ENCODE measurements around the gene ANAPC15.

The ANAPC15 gene

GRCh38 chr11:72141066-72141465, 28.6 kb upstream of the ANAPC15 start:
- H3K9me2 ChIP-seq (replicated peaks; ENCODE audit: control insufficient read depth, low read length): no peaks in the 10 kb centered on the region
- TF ChIP-seq, protein P1, sequence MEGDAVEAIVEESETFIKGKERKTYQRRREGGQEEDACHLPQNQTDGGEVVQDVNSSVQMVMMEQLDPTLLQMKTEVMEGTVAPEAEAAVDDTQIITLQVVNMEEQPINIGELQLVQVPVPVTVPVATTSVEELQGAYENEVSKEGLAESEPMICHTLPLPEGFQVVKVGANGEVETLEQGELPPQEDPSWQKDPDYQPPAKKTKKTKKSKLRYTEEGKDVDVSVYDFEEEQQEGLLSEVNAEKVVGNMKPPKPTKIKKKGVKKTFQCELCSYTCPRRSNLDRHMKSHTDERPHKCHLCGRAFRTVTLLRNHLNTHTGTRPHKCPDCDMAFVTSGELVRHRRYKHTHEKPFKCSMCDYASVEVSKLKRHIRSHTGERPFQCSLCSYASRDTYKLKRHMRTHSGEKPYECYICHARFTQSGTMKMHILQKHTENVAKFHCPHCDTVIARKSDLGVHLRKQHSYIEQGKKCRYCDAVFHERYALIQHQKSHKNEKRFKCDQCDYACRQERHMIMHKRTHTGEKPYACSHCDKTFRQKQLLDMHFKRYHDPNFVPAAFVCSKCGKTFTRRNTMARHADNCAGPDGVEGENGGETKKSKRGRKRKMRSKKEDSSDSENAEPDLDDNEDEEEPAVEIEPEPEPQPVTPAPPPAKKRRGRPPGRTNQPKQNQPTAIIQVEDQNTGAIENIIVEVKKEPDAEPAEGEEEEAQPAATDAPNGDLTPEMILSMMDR (IDR thresholded peaks at IDR 0.05; ENCODE audit: low read depth, low read length, poor library complexity, severe bottlenecking): no peak
- TF ChIP-seq EZH2phosphoT487 (IDR thresholded peaks at IDR 0.05; ENCODE audit: borderline replicate concordance, low read length): no peak

GRCh38 chr11:72140661-72141060, 28.2 kb upstream of the ANAPC15 start:
- Histone ChIP-seq H4K20me1 (ENCODE audit: control insufficient read depth, insufficient read depth, low read depth, low read length) (no peaks in the 10 kb centered on the region), H3K79me2 (ENCODE audit: control insufficient read depth, low read length) (no peaks in the 10 kb centered on the region), H3K4me1 (ENCODE audit: control insufficient read depth, low read length) (0 out of 2 replicates have a peak, but pooled peaks cover 3% of the 10 kb centered on the region), H3K27me3 (ENCODE audit: control insufficient read depth, low read length) (peaks cover 14% of the 10 kb centered on the region), H3K27ac (ENCODE audit: low read depth, low read length) (no peak overlapping the region), H3K36me3 (ENCODE audit: control insufficient read depth, low read length) (no peaks in the 10 kb centered on the region), H3K4me2 (ENCODE audit: low read length) (no peak overlapping the region), H3K9me3 (ENCODE audit: control insufficient read depth, insufficient read depth, low read length) (no peaks in the 10 kb centered on the region), H3K4me3 (ENCODE audit: low read length) (no peak overlapping the region), H3K9me2 (replicated peaks; ENCODE audit: control insufficient read depth, low read length) (no peaks in the 10 kb centered on the region), H3F3A (ENCODE audit: control insufficient read depth, insufficient read depth) (no peaks in the 10 kb centered on the region)
- TF ChIP-seq, protein P1 (IDR thresholded peaks at IDR 0.05; ENCODE audit: low read depth, low read length, poor library complexity, severe bottlenecking): no peak
- no peak for TF ChIP-seq EZH2phosphoT487 (IDR thresholded peaks at IDR 0.05; ENCODE audit: borderline replicate concordance, low read length)

More at GRCh38 chr11:72141066-72141465, 28.6 kb upstream of the ANAPC15 start:
- Histone ChIP-seq H3K9me3 (ENCODE audit: control insufficient read depth, insufficient read depth, low read length) (no peaks in the 10 kb centered on the region), H3K79me2 (ENCODE audit: control insufficient read depth, low read length) (no peaks in the 10 kb centered on the region), H3F3A (ENCODE audit: control insufficient read depth, insufficient read depth) (no peaks in the 10 kb centered on the region), H3K36me3 (ENCODE audit: control insufficient read depth, low read length) (no peaks in the 10 kb centered on the region), H3K27ac (ENCODE audit: low read depth, low read length) (no peak overlapping the region), H3K4me3 (ENCODE audit: low read length) (no peak overlapping the region), H3K4me2 (ENCODE audit: low read length) (no peak overlapping the region), H4K20me1 (ENCODE audit: control insufficient read depth, insufficient read depth, low read depth, low read length) (no peaks in the 10 kb centered on the region), H3K27me3 (ENCODE audit: control insufficient read depth, low read length) (peaks cover 14% of the 10 kb centered on the region), H3K4me1 (ENCODE audit: control insufficient read depth, low read length) (0 out of 2 replicates have a peak, but pooled peaks cover 3% of the 10 kb centered on the region)

GRCh38 chr11:72139500-72139899, 27.0 kb upstream of the ANAPC15 start:
- no peaks in the 10 kb centered on the region for H3F3A ChIP-seq (ENCODE audit: control insufficient read depth, insufficient read depth)
- no peak for TF ChIP-seq EZH2phosphoT487 (IDR thresholded peaks at IDR 0.05; ENCODE audit: borderline replicate concordance, low read length)
- TF ChIP-seq, protein P1 (IDR thresholded peaks at IDR 0.05; ENCODE audit: low read depth, low read length, poor library complexity, severe bottlenecking): no peak
- H4K20me1 ChIP-seq (ENCODE audit: control insufficient read depth, insufficient read depth, low read depth, low read length): no peaks in the 10 kb centered on the region
- H3K79me2 ChIP-seq (ENCODE audit: control insufficient read depth, low read length): no peaks in the 10 kb centered on the region
- H3K27ac ChIP-seq (ENCODE audit: low read depth, low read length): no peak overlapping the region
- H3K36me3 ChIP-seq (ENCODE audit: control insufficient read depth, low read length): no peaks in the 10 kb centered on the region
- no peak overlapping the region for H3K4me3 ChIP-seq (ENCODE audit: low read length)
- H3K27me3 ChIP-seq (ENCODE audit: control insufficient read depth, low read length): peaks cover 14% of the 10 kb centered on the region
- H3K4me2 ChIP-seq (ENCODE audit: low read length): no peak overlapping the region
- H3K9me3 ChIP-seq (ENCODE audit: control insufficient read depth, insufficient read depth, low read length): no peaks in the 10 kb centered on the region
- H3K4me1 ChIP-seq (ENCODE audit: control insufficient read depth, low read length): 0 out of 2 replicates have a peak, but pooled peaks cover 3% of the 10 kb centered on the region
- H3K9me2 ChIP-seq (replicated peaks; ENCODE audit: control insufficient read depth, low read length): no peaks in the 10 kb centered on the region

Data from DOHH2 (cell line).